Inflammatory macrophage treated with lipopolysaccharide for 1 hour (primary cell): Measurements from ENCODE around the gene FMO4.
"Not testable (repeated sequence)": the region's sequence is repeated elsewhere in the genome, so short reads cannot be mapped to it uniquely, and the experiment has no call there.

Source experiments
- DNase-seq, 2 donors: peaks; one replicate each; pipeline ENCODE4 v3.0.0-alpha.2; 2020 to 2022

The FMO4 gene, protein sequence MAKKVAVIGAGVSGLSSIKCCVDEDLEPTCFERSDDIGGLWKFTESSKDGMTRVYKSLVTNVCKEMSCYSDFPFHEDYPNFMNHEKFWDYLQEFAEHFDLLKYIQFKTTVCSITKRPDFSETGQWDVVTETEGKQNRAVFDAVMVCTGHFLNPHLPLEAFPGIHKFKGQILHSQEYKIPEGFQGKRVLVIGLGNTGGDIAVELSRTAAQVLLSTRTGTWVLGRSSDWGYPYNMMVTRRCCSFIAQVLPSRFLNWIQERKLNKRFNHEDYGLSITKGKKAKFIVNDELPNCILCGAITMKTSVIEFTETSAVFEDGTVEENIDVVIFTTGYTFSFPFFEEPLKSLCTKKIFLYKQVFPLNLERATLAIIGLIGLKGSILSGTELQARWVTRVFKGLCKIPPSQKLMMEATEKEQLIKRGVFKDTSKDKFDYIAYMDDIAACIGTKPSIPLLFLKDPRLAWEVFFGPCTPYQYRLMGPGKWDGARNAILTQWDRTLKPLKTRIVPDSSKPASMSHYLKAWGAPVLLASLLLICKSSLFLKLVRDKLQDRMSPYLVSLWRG

DNA sequence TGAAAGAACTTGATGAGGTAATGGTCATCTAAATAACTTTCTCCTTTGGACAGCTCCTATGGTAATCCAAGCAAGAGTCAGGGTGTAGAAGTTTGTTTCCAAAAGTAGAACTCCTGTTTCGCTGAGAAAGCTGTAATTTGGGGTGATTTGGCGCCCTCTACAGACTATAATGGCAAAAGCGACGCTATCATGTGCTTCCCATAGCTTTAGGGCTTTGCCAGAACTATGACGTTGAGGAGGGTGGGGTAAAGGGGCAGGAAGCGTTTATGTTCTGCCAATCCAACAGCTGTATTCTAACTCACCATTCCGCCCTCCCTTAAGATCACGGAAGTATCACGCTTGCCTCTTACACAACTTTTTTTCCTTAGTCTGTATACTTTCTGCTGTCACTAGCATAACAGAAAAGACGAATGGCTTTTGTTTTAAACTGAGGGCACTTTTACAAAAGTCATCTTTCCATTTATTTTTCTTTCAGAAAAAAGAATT, at the start of gene FMO4:
FMO4 (plus strand) TSS at position 349 of the 486 bp plus-strand sequence. CDS start 5,643 bp downstream, outside the sequence.
- peak; percentile 99 for DNase-seq

DNA sequence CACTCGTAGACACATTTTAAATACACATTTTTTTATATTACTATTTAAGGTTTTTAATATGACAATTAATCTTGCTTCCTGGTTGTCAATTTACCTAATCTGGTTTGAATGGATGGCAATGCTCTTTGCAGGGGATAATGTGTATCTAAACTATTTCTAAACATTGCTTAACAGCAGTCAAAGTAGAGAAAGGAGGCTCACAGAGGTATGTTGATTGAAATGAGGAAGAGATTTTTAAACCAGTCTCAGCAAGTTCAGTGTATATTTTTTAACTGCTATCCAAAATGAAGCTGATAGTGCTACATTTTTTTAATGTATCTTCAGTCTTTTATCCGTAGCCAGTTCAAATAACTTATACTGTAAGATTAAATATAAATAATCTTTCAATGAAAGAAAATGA, 48.3 kb upstream of the FMO4 start:
- DNase-seq, result no peak

DNA sequence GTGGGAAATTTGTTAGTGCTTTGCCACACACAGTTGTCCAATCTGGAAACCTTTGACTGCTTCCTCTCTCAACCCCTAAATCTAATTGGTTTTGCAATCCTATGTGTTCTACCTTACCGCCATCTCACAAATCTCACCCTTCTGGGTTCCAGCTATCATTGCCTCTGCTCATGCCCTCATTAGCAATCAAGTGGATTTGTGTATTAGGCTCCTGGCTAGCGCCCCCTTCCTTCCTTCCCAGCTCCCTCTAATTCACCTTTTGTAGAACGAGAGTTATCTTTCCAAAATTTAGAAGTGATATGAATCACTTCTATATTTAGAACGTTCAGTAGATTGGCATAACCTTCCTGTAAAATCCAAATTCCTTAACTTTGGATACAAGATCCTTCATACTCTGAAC, 47.1 kb upstream of the FMO4 start:
- no peak for DNase-seq

DNA sequence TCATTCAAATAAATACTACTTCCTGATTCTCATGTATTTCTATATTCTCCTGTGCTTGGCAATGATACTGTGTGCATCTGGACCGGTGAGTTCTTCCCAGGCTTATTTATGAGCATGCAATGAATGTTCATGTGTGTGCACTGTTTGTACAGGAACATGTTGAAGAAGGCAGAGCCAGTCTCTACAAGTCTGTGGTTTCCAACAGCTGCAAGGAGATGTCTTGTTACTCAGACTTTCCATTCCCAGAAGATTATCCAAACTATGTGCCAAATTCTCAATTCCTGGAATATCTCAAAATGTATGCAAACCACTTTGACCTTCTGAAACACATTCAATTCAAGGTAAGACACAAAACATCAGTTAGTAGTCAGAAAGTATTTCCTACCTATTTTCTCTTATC, 46.6 kb upstream of the FMO4 start:
- no peak for DNase-seq

DNA sequence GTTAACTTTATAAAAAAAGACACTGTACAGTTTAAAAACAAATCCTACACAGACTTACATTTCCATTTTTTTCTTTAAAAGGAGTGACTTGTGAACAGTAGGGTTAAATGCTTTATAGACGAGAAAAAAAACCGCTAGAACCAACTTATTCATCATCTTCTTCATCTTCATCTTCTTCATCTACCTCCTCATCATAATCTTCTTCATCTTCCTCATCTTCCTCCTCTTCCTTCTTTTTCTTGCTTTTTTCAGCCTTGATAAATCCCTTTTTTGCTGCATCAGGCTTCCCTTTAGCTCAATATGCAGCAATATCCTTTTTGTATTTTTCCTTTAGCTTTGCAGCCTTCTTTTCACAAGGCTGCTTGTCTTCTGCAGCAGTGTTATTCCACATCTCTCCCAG, 43.2 kb upstream of the FMO4 start:
- no peak for DNase-seq

DNA sequence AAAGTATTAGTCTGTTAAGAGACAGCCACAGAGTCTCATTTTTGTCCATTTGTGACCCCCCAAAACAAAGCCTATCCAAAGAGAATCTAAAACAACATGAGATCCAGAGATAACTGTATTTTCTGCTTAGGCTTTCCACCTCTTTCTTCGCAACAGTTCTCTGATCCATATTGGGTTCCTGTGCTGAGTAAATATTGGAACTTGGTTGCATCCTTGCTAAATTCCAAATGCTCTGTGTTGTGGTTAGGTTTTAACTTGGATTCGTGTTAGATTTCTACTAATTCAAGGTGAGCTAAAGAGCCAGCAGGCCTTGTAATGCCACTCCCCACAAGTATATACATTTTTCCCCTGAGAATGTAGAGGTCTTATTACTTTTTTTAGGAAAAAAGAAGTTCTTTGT, 36.4 kb upstream of the FMO4 start:
- no peak for DNase-seq

DNA sequence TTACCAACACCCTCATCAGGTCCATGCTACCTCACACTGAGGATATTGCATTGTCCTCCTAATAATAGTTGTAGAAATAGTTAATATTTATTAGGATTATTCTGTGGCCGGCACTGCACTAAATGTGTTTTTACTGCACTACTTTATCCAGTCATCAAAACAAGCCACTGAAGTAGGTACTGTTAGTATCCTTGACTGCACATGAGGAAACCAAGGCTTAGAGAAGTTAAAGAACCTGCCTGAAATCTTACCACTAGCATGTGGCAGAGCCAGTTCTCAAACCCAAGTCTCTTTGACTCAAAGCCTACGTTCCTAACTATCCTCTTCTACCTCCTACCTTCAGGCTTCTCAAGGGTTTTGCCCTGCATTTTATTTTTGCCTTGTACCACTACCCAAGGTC, 34.7 kb upstream of the FMO4 start:
- DNase-seq, result no peak

DNA sequence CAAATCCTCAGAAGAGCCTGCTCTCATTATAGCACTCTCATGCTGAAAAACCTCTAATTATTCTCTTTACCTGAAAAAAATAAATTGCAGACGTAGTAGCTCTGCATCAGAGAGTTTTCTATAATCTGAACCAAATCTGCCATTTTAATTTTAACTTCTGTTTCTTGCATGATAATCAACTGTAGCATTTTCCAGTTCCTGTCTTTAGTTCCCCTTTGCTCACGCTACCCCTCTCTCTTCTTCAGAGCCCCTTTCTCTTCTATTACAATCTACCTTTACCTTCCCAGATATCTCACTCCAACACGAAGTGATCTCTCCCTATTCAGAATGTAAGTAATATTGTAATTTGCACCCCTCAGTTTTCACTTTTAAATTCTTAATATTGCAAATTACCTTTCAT, 34.3 kb upstream of the FMO4 start:
- DNase-seq, result no peak

DNA sequence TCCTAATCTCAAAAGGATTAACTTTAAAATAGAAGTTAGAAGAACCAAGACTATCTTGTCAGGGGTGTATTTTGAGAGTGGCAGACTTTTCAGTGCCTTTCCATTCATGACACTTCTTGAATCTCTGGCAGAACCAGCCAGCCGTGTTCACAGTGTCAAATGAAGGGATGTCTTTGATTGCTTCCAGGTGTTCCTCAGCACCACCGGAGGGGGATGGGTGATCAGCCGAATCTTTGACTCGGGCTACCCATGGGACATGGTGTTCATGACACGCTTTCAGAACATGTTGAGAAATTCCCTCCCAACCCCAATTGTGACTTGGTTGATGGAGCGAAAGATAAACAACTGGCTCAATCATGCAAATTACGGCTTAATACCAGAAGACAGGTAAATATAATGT, 33.4 kb upstream of the FMO4 start:
- no peak for DNase-seq

DNA sequence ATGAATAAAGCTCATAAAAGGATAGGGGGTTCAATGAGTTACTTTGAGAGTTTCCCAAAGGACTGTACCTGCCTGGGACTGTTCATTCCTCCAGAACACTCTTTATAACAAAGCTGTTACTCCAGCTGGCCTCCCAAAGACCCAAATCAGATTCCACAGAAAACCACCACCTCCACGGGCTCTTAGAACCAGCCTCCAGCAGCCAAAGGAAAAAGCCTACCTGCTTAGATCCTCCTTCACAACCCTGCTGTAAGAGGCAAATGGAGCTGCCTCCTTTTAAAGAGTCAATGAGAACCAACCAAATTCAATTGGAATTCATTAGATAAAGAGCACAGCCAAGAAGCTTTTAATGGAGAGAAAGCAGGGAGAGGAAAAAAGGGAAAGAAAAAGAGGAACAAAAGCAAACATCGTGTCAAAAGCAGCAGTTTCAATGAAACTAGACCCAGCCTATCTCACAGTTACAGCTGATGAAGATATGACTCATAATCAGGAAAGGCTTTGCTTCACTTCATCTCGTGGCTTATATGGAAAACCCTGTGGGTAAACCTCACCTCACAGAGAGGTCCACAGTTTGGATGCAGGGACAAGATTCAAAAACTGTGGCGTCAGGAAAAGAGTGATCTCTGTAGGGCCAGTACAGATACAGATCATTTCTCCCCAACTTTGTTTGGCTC, 27.8 kb upstream of the FMO4 start:
- peak; percentile 49 to 62 for DNase-seq

DNA sequence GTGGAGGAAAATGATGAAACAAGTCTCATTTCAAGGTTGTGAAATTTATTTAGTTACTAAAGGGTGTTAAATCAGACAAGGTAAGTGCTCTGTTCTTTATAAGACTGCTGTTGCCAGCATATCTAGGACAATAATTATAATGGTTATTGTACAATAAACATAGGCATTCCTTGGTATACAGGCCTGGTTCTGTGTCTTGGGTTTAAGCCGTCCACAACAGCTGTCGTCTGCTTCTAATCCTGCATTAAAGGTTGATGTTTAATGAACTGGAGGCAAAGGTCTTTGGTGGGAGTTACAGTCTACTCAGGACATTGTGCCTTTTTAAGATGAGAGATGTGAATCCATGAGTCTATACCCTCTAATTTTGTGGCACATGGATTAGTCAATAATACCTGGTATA, 23.4 kb upstream of the FMO4 start:
- DNase-seq, result no peak

DNA sequence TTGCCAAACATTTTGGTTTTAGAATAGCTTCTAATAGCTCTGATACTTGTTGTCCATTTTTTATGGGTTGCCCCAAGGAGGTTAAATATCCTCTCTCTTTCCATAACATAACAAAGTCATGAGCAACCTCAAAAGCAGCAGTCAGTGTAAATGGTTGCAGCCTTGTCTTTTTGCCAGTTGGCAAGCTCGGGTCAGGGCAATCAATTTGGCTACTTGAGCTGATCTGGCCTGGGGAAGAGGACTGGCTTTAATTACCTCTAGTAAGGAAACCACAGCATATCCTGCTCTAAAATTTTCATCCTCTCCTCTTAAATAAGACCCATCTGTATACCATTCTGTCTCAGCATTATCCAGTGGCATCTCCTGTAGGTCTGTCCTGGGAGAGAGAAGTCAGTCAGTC, 21.2 kb upstream of the FMO4 start:
- DNase-seq, result no peak

DNA sequence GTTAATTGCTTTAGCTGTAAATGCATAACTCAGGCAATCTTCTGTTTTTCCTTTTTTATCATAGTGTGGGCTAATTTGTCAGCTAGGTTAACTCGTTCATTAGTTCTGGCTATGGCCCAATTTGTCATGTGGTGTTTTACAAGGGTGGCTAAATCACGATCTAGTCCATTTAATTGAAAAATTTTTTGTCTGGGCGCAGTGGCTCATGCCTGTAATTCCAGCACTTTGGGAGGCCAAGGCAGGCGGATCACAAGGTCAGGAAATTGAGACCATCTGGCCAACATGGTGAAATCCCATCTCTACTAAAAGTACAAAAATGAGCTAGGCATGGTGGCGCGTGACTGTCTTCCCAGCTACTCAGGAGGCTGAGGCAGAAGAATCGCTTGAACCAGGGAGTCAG, 18.6 kb upstream of the FMO4 start:
- not testable (repeated sequence) for DNase-seq

DNA sequence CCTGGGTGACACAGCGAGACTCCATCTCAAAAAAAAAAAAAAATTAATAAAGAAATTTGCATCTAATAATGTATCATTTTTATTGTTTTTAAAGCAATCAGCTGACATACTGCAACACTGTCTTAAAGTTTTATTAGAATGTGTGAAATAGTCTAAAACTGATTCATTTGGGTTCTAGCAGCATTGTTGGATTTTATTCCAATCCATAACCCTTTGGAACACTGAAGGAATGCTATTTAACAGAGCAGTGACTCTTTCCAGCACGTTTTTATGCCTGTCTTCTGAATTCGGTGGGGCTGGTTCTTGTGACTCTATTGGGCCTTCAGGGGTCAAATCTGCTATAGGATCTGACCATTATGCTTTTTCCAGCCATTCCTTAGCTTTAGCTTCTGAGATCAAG, 18.2 kb upstream of the FMO4 start:
- no peak for DNase-seq

DNA sequence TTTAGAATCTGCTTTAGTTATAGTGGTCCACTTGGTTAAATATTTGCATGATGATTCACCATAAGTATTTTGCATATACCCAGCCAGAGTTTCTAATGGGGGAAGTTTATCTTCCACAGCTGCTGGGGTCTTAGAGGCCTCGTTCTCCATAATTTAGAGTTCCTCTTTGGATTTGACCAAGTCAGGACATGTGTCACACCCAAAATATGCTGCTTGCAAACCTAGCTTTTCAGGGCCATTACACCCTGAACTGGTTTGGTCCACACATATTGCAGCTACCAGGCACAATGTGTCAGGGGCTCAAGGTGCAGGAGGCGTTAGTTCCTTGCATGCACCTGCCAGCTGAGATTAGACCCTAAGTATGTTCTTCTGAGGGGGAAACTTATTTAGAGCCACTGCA, 17.1 kb upstream of the FMO4 start:
- DNase-seq, result no peak

DNA sequence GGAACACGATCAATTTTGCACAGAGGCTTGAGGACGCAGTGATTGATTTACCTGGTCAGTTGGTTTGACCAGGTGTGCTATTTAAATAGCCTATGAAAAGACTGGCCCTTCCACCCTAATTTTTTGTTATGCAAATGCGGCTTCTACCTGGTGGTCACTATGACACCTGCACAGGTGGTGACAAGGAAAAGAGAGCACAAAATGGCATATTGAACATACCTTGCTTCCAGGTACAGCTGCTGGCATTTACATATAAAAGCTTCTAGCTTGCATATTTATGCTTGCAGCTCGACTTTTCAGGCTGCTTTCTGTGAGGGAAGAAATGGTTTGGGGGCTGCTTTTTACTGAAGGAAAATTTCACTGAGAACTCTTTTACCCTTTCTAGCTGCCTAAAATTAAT, 15.3 kb upstream of the FMO4 start:
- DNase-seq, result no peak

DNA sequence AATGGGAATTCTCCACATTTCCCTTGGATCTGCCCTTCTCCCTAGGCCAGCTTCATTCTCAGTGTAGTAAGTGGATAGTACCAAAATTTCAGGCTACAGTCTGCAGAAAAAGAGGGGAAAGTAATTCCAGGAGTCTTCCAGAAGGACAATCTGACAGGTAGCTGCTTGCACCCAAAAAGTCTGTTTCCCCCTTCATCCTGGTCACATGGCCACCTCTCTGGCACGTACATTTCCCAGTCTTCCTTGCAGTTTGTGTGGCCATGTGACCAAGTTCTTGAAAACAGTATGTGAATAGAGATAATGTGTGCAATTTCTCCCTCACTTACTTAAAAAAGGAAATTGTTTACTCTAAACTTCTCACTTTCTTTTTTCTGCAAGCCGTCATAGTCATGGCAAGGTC, 14.6 kb upstream of the FMO4 start:
- no peak for DNase-seq

DNA sequence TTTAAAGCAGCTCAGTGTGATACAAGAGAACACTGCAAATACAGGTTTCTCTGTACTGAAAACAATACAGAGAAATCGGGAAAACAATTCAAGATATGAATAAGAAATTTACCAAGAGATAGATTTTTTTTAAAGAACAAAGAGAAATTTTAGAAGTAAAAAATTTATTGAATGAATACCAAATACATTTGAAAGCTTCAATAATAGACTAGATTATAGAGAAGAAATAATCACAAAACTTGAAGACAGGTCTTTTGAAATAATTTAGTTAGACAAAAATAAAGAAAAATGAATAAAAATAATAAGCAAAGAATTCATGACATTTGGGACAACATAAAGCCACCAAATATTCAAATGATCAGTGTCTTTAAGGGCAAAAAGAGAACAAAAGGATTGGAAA, 13.6 kb upstream of the FMO4 start:
- DNase-seq, result no peak

DNA sequence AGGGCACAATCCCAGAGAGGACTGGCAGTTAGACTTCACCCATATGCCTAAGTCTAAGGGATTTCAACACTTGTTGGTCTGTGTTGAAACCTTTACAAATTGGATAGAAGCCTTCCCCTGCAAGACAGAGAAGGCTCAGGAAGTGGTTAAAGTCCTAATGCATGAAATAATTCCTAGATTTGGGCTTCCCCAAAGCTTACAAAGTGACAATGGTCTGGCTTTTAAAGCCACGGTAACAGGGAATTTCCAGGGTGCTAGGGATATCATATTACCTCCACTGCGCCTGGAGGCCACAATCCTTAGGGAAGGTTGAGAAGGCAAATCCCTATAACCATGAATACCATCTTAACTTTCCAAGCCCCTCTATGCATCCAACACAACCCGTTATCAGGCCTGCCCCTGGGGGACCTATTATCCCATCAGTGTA, 3.3 kb upstream of the FMO4 start:
- DNase-seq, result peak; percentile 30 to 44

DNA sequence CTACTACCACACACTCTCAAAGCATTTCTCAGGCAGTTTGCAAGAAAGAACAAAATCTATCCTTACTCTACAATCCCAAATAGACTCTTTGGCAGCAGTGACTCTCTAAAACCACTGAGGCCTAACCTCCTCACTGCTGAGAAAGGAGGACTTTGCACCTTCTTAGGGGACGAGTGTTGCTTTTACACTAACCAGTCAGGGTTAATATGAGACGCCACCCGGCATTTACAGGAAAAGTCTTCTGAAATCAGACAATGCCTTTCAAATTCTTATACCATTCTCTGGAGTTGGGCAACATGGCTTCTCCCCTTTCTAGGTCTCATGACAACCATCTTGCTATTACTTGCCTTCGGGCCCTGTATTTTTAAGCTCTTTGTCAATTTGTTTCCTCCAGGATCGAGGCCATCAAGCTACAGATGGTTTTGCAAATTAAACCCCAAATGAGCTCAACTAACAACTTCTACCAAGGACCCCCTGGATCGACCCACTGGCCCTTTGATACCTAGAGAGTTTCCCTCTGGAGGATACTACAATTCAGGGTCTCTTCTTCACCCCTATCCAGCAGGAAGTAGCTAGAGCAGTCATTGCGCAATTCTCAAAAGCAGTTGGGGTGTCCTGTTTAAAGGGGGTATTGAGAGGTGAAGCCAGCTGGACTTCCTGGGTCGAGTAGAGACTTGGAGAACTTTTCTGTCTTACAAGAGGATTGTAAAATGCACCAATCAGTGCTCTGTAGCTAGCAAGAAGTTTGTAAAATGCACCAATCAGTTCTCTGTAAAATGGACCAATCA, 2.0 kb upstream of the FMO4 start:
- DNase-seq, result no peak

DNA sequence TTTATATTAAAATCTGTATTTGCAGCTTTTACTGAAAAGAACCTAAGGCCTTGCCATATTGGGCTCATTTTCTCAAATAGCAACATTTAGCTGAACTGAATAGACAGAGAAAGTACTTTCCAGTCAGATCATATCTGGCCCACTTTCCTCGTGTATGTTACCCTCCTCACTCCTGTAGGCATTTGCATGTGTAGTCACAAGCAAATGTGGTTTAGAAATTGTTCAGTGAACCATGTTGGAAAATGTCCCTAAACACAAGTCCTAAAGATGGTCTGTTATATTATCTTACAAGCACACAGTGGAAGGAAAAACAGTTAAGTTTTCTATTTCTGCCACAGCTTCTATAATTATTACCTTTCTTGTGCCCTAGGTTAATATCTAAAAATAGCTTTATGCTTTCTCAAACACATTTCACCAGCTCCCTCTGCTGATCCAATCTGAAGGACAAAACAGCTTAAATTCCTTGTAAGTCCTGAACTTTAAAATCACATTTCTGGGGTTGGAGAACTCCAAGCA, 606 bp upstream of the FMO4 start:
- no peak for DNase-seq

DNA sequence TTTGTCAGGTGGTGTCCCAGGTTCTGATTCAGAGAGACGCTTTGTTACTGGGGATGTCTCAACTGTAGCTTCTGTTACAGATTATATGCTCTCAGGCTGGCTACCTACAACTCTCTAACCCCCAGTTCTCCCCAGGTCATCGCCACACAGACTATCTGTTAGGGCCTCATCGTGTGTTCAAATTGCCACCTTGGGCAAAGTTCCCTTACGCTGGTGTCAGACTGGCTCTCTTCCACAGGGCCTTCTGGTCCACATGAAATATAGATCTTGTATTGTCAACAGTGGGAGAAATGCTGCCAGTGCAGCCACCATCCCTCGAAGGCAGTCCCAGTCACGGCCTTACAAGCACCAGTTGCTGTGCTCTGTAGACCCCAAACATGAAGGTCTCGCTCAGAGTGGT, 15.3 kb downstream of the FMO4 start:
- DNase-seq, result no peak

DNA sequence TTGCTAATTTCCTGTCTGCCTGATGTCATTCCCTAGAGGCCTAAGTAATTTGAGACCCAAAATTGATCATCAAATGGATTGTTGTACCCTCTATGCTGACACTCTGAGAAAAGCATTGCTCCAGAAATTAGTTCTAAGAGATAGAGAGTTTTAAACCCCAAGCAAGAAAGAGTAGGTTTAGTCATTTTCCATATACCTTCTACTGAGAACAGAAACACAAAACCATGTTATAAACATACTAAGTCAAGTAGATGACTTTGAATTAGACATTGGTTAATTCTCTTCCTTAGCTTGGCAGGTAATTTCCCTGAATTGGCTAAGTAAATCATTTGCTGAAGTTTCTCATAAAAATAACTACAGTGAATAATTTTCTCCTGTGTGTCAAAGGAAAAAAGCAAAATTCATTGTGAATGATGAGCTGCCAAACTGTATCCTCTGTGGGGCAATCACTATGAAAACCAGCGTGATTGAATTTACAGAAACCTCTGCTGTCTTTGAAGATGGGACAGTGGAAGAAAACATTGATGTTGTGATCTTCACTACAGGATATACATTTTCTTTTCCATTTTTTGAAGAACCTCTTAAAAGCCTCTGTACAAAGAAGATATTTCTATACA, 20.1 kb downstream of the FMO4 start:
- DNase-seq, result no peak
